ENCODE results near the gene CSNK1A1L.

DNA sequence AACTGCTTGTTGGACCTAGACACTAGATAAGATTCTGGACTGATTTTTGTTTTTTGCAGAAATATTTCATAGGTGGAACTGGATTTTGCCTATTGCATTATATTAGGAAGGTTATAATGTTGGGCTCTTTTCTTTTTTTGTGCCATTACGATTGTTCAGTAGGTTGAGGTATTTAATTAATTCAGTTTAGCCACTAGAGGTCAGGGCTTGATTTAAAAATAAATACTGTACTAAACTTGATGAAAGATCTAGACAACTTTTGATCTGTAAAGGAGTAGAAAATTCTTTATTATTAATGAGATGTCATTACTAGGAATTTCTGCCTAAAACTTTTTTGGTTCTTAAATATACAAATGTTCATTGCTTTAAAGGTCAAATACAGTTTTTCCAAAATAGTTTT is 30.8 kb downstream of the CSNK1A1L start:
- no peak for TF ChIP-seq POLR2A (IDR thresholded peaks at IDR 0.05)
- TF ChIP-seq CTCF (IDR thresholded peaks at IDR 0.05): peak in 5 of 6 experiments; percentile 30 to 56 (median 40)

All from esophagus squamous epithelium (tissue), 4 donors.